ENCODE results near the gene GRK1. TPM values are rescaled to one million over a fixed set of nuclear protein-coding genes. Genes with fewer than 3 reads are reported as not detected.

The GRK1 gene
- total and polyA plus RNA-seq, 10 donors = not detected

- TF ChIP-seq POLR2A (IDR thresholded peaks at IDR 0.05) = no peak
- TF ChIP-seq, protein P1, sequence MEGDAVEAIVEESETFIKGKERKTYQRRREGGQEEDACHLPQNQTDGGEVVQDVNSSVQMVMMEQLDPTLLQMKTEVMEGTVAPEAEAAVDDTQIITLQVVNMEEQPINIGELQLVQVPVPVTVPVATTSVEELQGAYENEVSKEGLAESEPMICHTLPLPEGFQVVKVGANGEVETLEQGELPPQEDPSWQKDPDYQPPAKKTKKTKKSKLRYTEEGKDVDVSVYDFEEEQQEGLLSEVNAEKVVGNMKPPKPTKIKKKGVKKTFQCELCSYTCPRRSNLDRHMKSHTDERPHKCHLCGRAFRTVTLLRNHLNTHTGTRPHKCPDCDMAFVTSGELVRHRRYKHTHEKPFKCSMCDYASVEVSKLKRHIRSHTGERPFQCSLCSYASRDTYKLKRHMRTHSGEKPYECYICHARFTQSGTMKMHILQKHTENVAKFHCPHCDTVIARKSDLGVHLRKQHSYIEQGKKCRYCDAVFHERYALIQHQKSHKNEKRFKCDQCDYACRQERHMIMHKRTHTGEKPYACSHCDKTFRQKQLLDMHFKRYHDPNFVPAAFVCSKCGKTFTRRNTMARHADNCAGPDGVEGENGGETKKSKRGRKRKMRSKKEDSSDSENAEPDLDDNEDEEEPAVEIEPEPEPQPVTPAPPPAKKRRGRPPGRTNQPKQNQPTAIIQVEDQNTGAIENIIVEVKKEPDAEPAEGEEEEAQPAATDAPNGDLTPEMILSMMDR (IDR thresholded peaks at IDR 0.05 in 8 of 11, conservative IDR thresholded peaks at IDR 0.05 in 3 of 11) = no peak
- TF ChIP-seq POLR2AphosphoS5 (IDR thresholded peaks at IDR 0.05) = no peak
Measured at GRCh38 chr13:113658836-113659235, 8.2 kb upstream of the GRK1 start.

GRCh38 chr13:113659337-113659736 is 7.7 kb upstream of the GRK1 start:
- H3K4me3 ChIP-seq = no peak overlapping the region
- H3K9me3 ChIP-seq = peaks cover 0 to 26% (median 21%) of the 10 kb centered on the region in 8 donors
- DNase-seq = no peak
- no peak for TF ChIP-seq POLR2A (IDR thresholded peaks at IDR 0.05)
- TF ChIP-seq, protein P1 (IDR thresholded peaks at IDR 0.05 in 8 of 11, conservative IDR thresholded peaks at IDR 0.05 in 3 of 11) = no peak
- TF ChIP-seq POLR2AphosphoS5 (IDR thresholded peaks at IDR 0.05) = no peak
- H3K27ac ChIP-seq = no peak overlapping the region
- 89 to 96% (median 91%) methylated on average over 8 of the region's 8 CpGs for WGBS, 5 donors
- intact Hi-C loops (cut with DNase I; ENCODE audit: low total_unique reads) = no loop called here
- peaks cover 0 to 4% (median 0%) of the 10 kb centered on the region in 6 donors for H3K4me1 ChIP-seq
- H3K27me3 ChIP-seq (replicated peaks in 1 of 7) = peaks cover 0 to 15% (median 0%) of the 10 kb centered on the region in 7 donors
- no peaks in the 10 kb centered on the region for H3K36me3 ChIP-seq

More at GRCh38 chr13:113658836-113659235, 8.2 kb upstream of the GRK1 start:
- DNase-seq = peak; percentile 47
- 70 to 90% (median 82%) methylated on average over 4 to 14 of the region's 14 CpGs for WGBS, 5 donors
- Histone ChIP-seq H3K4me3 (no peak overlapping the region), H3K4me1 (peaks cover 0 to 9% (median 2%) of the 10 kb centered on the region in 6 donors), H3K27me3 (replicated peaks in 1 of 7) (peaks cover 0 to 15% (median 0%) of the 10 kb centered on the region in 7 donors), H3K27ac (no peak overlapping the region), H3K36me3 (no peaks in the 10 kb centered on the region), H3K9me3 (peaks cover 0 to 26% (median 21%) of the 10 kb centered on the region in 8 donors)
- intact Hi-C loops (cut with DNase I; ENCODE audit: low total_unique reads) = no loop called here

GRCh38 chr13:113660066-113660465 is 7.0 kb upstream of the GRK1 start:
- peak; percentile 20 for DNase-seq
- 82 to 98% (median 87%) methylated on average over 3 of the region's 3 CpGs for WGBS, 5 donors

GRCh38 chr13:113661509-113661908 is 5.5 kb upstream of the GRK1 start:
- H3K4me1 ChIP-seq = no peaks in the 10 kb centered on the region
- H3K4me3 ChIP-seq = no peak overlapping the region
- intact Hi-C loops (cut with DNase I; ENCODE audit: low total_unique reads) = no loop called here
- WGBS, 5 donors = 86 to 92% (median 91%) methylated on average over 2 of the region's 2 CpGs
- DNase-seq = no peak
- H3K36me3 ChIP-seq = no peaks in the 10 kb centered on the region
- TF ChIP-seq, protein P1 (IDR thresholded peaks at IDR 0.05 in 8 of 11, conservative IDR thresholded peaks at IDR 0.05 in 3 of 11) = no peak
- TF ChIP-seq POLR2AphosphoS5 (IDR thresholded peaks at IDR 0.05) (no peak), POLR2A (IDR thresholded peaks at IDR 0.05) (no peak)
- peaks cover 0 to 26% (median 21%) of the 10 kb centered on the region in 8 donors for H3K9me3 ChIP-seq
- H3K27ac ChIP-seq = no peak overlapping the region
- H3K27me3 ChIP-seq (replicated peaks in 1 of 7) = peaks cover 0 to 15% (median 0%) of the 10 kb centered on the region in 7 donors

More at GRCh38 chr13:113660066-113660465, 7.0 kb upstream of the GRK1 start:
- intact Hi-C loops (cut with DNase I; ENCODE audit: low total_unique reads) = no loop called here
- no peak overlapping the region for H3K4me3 ChIP-seq
- peaks cover 0 to 15% (median 0%) of the 10 kb centered on the region in 7 donors for H3K27me3 ChIP-seq (replicated peaks in 1 of 7)
- no peaks in the 10 kb centered on the region for H3K36me3 ChIP-seq
- TF ChIP-seq POLR2A (IDR thresholded peaks at IDR 0.05) (no peak), POLR2AphosphoS5 (IDR thresholded peaks at IDR 0.05) (no peak)
- TF ChIP-seq, protein P1 (IDR thresholded peaks at IDR 0.05 in 8 of 11, conservative IDR thresholded peaks at IDR 0.05 in 3 of 11) = no peak
- H3K4me1 ChIP-seq = no peaks in the 10 kb centered on the region
- peaks cover 0 to 26% (median 21%) of the 10 kb centered on the region in 8 donors for H3K9me3 ChIP-seq
- no peak overlapping the region for H3K27ac ChIP-seq
